ENCODE measurements around the gene ARHGAP23.

ARHGAP23 gene

DNA sequence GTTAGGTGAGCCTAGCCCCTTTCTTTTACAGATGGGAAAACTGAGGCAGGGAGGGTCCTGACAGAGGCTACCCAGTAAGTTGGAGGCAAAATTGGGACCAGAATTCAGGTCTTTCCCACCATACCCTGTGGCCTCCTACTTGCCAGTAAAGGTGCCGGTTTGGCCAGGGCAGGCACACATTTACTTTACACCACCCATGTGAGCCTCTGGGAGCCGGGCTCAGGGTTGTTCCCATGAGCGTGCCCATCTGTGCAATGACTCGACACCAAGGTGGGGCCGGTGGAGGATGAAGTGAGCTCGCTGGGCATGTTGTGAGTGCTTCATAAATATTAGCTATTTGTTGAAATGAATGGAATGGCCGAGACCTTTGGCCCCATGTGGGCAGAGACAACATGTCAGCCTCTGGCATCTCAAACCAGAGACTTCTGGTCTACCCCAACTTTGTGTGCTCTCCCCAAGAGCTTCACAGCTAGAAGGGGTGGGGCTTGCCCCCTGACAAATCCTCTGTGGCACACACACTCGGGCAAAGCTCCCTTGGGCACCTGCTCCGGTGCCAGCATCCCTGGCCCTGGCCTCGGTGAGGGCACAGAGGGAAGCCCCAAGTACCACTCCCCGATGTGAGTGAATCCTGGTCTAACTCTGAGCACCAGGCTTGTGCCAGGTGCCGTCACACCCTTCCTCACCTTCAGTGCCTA is 117.4 kb downstream of the ARHGAP23 start:
- TF ChIP-seq, protein P1, sequence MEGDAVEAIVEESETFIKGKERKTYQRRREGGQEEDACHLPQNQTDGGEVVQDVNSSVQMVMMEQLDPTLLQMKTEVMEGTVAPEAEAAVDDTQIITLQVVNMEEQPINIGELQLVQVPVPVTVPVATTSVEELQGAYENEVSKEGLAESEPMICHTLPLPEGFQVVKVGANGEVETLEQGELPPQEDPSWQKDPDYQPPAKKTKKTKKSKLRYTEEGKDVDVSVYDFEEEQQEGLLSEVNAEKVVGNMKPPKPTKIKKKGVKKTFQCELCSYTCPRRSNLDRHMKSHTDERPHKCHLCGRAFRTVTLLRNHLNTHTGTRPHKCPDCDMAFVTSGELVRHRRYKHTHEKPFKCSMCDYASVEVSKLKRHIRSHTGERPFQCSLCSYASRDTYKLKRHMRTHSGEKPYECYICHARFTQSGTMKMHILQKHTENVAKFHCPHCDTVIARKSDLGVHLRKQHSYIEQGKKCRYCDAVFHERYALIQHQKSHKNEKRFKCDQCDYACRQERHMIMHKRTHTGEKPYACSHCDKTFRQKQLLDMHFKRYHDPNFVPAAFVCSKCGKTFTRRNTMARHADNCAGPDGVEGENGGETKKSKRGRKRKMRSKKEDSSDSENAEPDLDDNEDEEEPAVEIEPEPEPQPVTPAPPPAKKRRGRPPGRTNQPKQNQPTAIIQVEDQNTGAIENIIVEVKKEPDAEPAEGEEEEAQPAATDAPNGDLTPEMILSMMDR (IDR thresholded peaks at IDR 0.05; ENCODE audit: extremely low read depth, insufficient read depth, missing control alignments) = no peak
- in situ Hi-C loops (cut with MboI; ENCODE audit: low pct_unique_long_range_greater_than_20kb, low sequenced_read_pairs, unreplicated experiment) = no loop called here
- DNase-seq (ENCODE audit: low spot score) = no peak

GRCh38 chr17:38546396-38546795 is 118.1 kb downstream of the ARHGAP23 start:
- TF ChIP-seq, protein P1 (IDR thresholded peaks at IDR 0.05; ENCODE audit: extremely low read depth, insufficient read depth, missing control alignments) = no peak

DNA sequence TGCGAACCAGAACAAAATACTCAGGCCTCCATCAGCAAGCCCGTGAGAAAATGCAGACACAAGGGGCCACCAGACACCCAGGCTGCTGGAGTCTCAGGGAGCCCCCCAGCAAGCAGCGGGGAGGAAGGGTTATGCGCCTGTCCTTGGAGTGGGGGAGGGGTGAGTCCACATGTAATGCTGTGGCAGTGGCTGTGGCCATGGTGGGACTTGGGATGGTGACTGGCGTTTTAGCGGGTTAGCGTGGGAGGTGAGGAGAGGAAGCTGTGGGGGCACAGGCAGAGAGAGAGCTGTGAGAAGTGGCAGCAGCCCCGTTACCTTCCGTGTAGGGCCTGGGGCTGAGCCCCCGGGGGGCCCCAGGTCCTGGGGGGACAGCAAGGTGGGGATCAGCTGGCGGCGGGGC is 119.2 kb downstream of the ARHGAP23 start:
- no peak for DNase-seq (ENCODE audit: low spot score)
- in situ Hi-C loops (cut with MboI; ENCODE audit: low pct_unique_long_range_greater_than_20kb, low sequenced_read_pairs, unreplicated experiment) = no loop called here
- TF ChIP-seq, protein P1 (IDR thresholded peaks at IDR 0.05; ENCODE audit: extremely low read depth, insufficient read depth, missing control alignments) = no peak

More at GRCh38 chr17:38546396-38546795, 118.1 kb downstream of the ARHGAP23 start:
- DNase-seq (ENCODE audit: low spot score) = no peak
- in situ Hi-C loops (cut with MboI; ENCODE audit: low pct_unique_long_range_greater_than_20kb, low sequenced_read_pairs, unreplicated experiment) = no loop called here

DNA sequence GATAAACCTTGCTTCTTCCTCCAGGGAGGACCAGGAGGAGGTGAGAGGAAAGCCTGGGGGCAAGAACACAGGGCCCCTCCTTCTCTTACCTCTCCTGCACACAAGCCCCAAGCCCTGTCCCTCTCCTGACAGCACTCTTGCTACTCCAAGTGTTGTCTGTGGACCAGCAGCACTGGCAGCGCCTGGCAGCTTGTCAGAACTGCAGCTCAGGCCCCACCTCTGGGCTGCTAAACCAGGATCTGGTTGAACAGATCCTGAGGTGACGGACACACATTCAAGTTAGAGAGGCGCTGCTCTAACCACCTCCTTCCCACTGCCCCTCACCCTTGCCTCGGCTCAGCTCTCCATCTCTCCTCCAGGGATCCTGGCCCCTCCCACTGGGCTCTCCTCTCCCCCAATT is 121.0 kb downstream of the ARHGAP23 start:
- TF ChIP-seq, protein P1 (IDR thresholded peaks at IDR 0.05; ENCODE audit: extremely low read depth, insufficient read depth, missing control alignments) = no peak
- in situ Hi-C loops (cut with MboI; ENCODE audit: low pct_unique_long_range_greater_than_20kb, low sequenced_read_pairs, unreplicated experiment) = no loop called here
- no peak for DNase-seq (ENCODE audit: low spot score)

DNA sequence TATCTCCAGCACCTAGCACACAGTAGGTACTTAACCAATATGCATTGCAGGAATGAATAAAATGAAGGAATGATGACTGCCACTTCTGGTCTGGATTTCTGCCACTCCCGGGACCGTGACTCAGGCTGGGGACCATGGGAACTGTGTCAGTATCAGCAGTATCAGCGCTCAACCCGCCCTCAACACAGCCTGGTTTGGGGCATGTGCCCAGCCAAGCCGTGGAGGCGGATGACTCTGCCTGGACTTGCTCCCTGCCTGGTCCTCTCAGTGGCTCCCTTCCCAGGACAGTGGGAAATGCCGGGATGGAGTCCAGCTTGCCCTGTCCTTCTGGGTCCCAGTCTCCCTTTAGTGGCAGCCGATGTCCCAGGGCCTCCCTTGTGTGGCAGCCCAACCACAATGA is 122.4 kb downstream of the ARHGAP23 start:
- DNase-seq (ENCODE audit: low spot score) = no peak
- TF ChIP-seq, protein P1 (IDR thresholded peaks at IDR 0.05; ENCODE audit: extremely low read depth, insufficient read depth, missing control alignments) = no peak
- in situ Hi-C loops (cut with MboI; ENCODE audit: low pct_unique_long_range_greater_than_20kb, low sequenced_read_pairs, unreplicated experiment) = loop anchor here (10.0 kb wide), 1 partner anchor 114 kb away; no protein-coding TSS in a partner anchor

- DNase-seq (ENCODE audit: low spot score) = no peak
- in situ Hi-C loops (cut with MboI; ENCODE audit: low pct_unique_long_range_greater_than_20kb, low sequenced_read_pairs, unreplicated experiment) = loop anchor here (10.0 kb wide), 1 partner anchor 114 kb away; no protein-coding TSS in a partner anchor
- TF ChIP-seq, protein P1 (IDR thresholded peaks at IDR 0.05; ENCODE audit: extremely low read depth, insufficient read depth, missing control alignments) = no peak
Observed at GRCh38 chr17:38551121-38551520, 122.9 kb downstream of the ARHGAP23 start.

Data from GM13977 (cell line).